Measurements from ENCODE around the gene RTN4RL2.

RTN4RL2 gene

DNA sequence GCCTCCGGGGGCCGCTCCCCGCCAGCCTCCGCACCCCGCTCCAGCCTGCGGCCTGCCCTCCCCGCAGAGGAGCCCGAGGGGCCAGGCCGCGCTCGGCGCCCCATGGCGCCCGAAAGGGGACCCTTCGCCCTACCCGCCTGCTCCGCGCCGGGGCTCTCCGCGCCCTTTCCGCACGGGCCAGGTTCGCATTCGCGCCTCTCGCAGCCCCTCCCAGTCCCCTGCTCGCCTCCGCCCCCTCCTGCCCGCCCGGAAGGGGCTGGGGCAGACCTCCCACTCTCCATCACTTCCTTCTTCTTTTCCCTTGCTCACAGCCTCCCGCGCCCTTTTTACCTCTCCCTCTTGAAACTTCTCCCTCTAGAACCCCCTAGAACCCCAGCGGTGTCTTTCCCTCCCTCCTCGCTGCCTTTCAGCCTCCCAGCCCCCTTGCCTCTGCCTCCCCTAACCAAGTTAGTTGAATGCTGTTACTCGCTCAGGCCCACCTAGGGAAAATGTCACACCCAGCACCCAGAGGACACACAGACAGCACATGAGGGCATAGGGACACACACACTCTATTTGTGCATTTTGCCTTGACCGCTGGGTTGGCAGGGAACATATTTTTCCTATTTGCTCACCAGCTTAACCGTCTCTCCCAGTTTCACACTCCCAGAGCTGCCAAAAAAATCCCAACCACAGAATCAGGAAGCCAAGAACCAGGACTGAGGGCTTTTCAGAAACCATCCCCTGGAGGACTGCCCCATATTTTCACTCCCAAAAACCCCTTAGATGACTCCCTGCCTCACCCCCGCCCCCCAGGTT, 33.2 kb upstream of the RTN4RL2 start, which contains the start of gene SLC43A3:
Gene SLC43A3, minus strand, starts transcription at position 193 of the 798 bp plus-strand sequence. CDS start 949 bp downstream, outside the sequence.
- H3K27ac ChIP-seq (ENCODE audit: poor library complexity, severe bottlenecking) = peak within 1 kb of the TSS; percentile 86
- peaks cover 32% of the 10 kb centered on the region for H3K4me1 ChIP-seq (ENCODE audit: insufficient read depth, poor library complexity, severe bottlenecking)
- peak within 1 kb of the TSS; percentile 37 for H3K4me3 ChIP-seq (ENCODE audit: severe bottlenecking)

GRCh38 chr11:57427727-57428082, 32.6 kb upstream of the RTN4RL2 start:
- TF ChIP-seq CTCF (IDR thresholded peaks at IDR 0.05; ENCODE audit: poor library complexity, severe bottlenecking) = no peak
- Histone ChIP-seq H3K9me3 (ENCODE audit: severe bottlenecking) (no peaks in the 10 kb centered on the region), H3K27ac (ENCODE audit: poor library complexity, severe bottlenecking) (peak overlapping the region; percentile 86), H3K4me1 (ENCODE audit: insufficient read depth, poor library complexity, severe bottlenecking) (peaks cover 32% of the 10 kb centered on the region), H3K27me3 (ENCODE audit: insufficient read depth, poor library complexity, severe bottlenecking) (no peaks in the 10 kb centered on the region), H3K36me3 (ENCODE audit: low read depth) (peaks cover 29% of the 10 kb centered on the region), H3K4me3 (ENCODE audit: severe bottlenecking) (no peak overlapping the region)
- ATAC-seq (ENCODE audit: low read depth) (no peak), DNase-seq (ENCODE audit: low spot score) (no peak)

More for the DNA sequence above, 33.2 kb upstream of the RTN4RL2 start, which contains the start of gene SLC43A3:
- no peak for TF ChIP-seq CTCF (IDR thresholded peaks at IDR 0.05; ENCODE audit: poor library complexity, severe bottlenecking)
- Histone ChIP-seq H3K36me3 (ENCODE audit: low read depth) (peaks cover 35% of the 10 kb centered on the region), H3K9me3 (ENCODE audit: severe bottlenecking) (no peaks in the 10 kb centered on the region), H3K27me3 (ENCODE audit: insufficient read depth, poor library complexity, severe bottlenecking) (no peaks in the 10 kb centered on the region)
- ATAC-seq (ENCODE audit: low read depth) (peak; percentile 69), DNase-seq (ENCODE audit: low spot score) (no peak)

DNA sequence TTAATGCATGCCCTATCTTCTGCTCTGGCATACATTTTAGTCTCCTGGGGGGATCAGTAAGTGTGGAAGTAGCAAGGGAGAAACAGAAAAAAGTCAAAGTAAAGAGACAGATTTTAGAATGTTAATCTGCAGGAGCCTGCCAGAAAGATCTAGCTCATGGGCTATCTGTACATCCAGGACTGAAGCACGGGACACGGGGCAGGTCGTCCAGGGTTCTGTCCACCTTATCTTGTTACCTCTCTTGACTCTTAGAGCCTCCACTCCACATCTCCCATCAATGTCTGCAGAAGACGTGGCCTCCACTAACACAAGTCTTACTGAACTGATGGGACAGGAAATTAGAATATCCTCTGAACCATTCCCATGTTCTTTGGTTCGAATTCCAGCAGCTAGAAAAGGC, 31.7 kb upstream of the RTN4RL2 start:
- H3K27ac ChIP-seq (ENCODE audit: poor library complexity, severe bottlenecking) = no peak overlapping the region
- peaks cover 34% of the 10 kb centered on the region for H3K4me1 ChIP-seq (ENCODE audit: insufficient read depth, poor library complexity, severe bottlenecking)
- DNase-seq (ENCODE audit: low spot score) = no peak
- H3K4me3 ChIP-seq (ENCODE audit: severe bottlenecking) = no peak overlapping the region
- H3K27me3 ChIP-seq (ENCODE audit: insufficient read depth, poor library complexity, severe bottlenecking) = no peaks in the 10 kb centered on the region
- TF ChIP-seq CTCF (IDR thresholded peaks at IDR 0.05; ENCODE audit: poor library complexity, severe bottlenecking) = no peak
- no peak for ATAC-seq (ENCODE audit: low read depth)
- no peaks in the 10 kb centered on the region for H3K9me3 ChIP-seq (ENCODE audit: severe bottlenecking)
- peaks cover 23% of the 10 kb centered on the region for H3K36me3 ChIP-seq (ENCODE audit: low read depth)

- peaks cover 41% of the 10 kb centered on the region for H3K4me1 ChIP-seq (ENCODE audit: insufficient read depth, poor library complexity, severe bottlenecking)
- no peak for ATAC-seq (ENCODE audit: low read depth)
Measured at GRCh38 chr11:57429946-57430345, 30.4 kb upstream of the RTN4RL2 start.

More at GRCh38 chr11:57429946-57430345, 30.4 kb upstream of the RTN4RL2 start:
- H3K36me3 ChIP-seq (ENCODE audit: low read depth) = peaks cover 12% of the 10 kb centered on the region
- no peak for TF ChIP-seq CTCF (IDR thresholded peaks at IDR 0.05; ENCODE audit: poor library complexity, severe bottlenecking)
- H3K27ac ChIP-seq (ENCODE audit: poor library complexity, severe bottlenecking) = no peak overlapping the region
- H3K9me3 ChIP-seq (ENCODE audit: severe bottlenecking) = no peaks in the 10 kb centered on the region
- H3K27me3 ChIP-seq (ENCODE audit: insufficient read depth, poor library complexity, severe bottlenecking) = no peaks in the 10 kb centered on the region
- H3K4me3 ChIP-seq (ENCODE audit: severe bottlenecking) = no peak overlapping the region
- no peak for DNase-seq (ENCODE audit: low spot score)

All from RWPE2 (cell line).